Measurements from ENCODE around the gene DSCAML1.

The DSCAML1 gene

DNA sequence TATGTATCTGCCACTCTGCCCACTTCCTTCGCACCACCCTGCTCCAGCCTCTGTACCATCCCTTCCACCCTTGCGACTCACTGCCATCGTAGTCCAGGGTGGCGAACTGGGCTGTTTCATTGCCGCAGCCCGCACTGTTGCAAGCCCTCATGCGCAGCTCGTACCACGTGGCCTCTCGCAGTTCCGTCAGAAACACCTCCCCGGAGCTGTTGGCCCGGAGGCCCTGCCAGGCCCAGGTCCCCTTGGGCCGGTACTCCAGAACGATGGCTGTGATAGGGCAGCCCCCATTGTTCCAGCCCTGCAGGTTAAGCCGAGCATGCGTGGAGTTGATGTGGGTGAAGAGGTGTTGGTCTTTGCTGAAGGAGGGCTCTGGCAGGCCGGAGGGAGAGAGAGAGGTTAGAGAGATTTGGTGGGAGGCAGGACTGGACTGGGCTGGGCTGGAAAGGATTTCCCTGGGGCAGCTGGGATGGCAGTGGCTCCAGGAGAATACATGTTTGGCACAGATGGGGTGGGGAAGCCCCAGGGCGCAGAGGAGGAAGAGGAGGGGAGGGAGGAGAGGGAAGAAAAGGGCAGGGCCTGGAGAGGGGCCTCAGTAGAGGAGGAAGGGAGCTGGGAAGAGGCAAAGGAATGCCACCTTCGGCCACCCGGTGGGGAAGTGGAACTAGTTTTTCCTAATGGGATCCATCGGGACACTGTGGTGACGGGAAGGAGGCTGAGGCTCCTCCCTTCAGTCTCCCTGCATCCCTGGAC, 359.8 kb downstream of the DSCAML1 start:
- no peak for DNase-seq

DNA sequence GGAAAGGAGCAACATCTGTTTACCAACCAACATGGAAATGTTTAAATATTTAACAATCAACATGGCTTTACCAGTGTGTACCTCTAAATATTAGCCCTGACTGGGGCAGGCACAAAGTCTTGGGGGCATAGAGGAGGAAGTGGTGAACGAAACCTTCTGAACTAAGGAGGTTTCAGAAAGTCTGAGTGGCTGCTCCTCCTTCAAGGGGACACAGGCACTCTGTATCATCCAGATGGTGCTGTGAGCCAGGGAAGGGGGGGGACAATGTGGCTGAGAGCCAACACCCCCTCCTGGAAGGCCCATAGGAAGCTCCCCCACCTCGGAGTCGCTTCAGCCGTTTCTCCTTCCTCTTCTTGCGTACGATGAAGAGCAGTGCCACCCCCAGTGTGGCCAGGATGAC, 361.7 kb downstream of the DSCAML1 start:
- DNase-seq, result no peak

DNA sequence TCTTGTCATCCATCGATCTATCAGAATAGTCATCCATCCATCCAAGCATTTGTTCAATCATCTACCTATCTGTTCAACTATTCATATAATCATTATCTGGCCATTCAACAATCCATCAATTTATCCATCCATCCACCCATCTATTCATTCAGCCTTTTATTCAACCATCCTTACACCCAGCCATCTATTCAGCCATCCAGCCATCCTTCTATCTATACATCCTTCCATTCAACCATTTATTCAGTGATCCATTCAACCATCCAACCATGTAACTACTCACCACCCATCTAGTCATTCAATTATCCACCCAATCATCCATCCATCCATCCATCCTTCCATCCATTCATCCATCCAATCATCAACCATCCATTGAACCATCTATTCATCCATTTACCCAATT, 362.5 kb downstream of the DSCAML1 start:
- DNase-seq, result no peak

DNA sequence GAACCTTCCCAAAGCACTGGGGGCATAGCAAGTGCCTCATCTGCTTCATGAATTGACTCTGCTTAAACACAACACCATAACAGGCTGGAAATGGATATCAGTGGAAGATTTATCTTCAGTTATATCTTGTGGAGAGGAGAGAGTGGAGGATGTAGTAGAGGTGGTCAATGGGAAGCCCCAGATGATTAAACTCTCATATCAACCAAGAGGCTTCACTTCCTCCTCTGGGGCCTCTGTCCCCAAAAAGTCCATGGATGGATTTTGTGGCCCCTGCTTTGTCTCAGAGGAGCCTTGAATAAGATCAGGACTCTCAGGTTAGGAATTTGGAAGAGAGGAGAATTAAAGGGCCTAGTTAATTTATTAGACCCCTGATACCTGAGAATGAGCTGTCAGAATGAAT, 363.3 kb downstream of the DSCAML1 start:
- no peak for DNase-seq

DNA sequence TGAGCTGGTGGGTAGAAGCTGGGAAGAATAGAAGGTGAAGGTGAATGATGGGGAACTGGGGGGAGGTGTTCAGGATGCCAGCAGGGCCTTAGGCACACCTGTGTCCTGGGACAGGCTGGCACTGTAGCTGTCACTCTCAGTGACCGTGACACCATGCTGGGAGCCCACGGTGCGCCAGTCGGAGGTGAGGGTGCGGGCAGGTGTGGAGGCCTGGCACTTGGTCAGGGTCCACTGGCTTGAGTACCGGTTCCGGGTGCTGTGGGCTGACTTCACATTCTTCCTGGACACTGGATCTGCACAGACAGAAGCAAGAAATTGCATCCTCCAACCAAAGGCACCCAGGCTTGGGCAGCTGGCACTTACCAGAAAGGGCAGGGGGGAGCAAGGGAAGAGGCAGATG, 365.6 kb downstream of the DSCAML1 start:
- DNase-seq, result no peak

DNA sequence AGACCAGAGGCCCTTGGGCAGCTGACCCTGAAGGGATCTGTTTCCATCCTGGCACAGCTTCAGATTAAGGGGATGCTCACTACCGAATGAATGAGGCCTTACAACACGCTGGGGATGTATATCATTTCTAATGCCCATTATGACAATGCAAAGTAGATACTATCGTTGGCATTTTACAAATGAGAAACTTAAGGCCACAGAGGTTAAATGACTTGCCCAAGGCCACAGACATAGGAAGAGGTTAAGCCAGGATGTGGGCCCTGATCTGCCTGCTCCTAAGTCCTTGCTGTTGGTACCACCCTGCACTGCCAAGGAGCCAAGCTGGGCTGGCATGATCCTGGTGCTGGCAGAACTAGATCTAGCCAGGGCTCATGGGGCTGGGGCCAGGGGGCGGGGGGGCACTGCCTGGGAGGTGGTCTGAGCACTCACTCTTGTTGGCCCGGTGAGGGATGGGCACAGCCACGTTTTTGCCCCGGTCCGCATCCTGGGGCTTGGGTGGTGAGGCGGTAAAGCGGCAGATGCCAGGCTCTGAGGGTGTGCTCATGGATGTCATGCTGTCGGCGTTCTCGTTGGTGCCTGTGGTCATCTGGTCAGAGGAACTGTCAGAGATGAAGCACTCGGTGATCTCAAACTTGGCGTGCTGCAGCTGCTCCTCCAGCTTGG, 366.6 kb downstream of the DSCAML1 start:
- DNase-seq, result no peak

DNA sequence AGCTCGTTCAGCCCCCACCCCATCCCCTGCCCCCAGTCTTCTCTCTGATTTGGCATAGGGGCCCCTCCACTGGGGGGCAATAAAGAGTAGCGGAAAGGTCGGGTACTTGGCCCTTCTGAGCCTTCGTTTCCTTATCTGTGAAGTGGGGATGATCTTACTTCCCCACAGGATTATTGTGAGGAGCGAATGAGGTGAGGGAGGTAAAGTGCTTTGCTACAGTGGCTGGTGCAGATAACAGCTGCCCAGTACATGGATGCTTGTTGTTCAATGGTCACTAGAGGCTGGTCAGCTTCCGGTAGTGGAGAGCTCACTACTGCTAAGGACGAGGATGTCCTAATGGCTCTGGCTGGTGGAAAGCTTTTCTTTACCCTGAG, 368.2 kb downstream of the DSCAML1 start:
- DNase-seq, result no peak

DNA sequence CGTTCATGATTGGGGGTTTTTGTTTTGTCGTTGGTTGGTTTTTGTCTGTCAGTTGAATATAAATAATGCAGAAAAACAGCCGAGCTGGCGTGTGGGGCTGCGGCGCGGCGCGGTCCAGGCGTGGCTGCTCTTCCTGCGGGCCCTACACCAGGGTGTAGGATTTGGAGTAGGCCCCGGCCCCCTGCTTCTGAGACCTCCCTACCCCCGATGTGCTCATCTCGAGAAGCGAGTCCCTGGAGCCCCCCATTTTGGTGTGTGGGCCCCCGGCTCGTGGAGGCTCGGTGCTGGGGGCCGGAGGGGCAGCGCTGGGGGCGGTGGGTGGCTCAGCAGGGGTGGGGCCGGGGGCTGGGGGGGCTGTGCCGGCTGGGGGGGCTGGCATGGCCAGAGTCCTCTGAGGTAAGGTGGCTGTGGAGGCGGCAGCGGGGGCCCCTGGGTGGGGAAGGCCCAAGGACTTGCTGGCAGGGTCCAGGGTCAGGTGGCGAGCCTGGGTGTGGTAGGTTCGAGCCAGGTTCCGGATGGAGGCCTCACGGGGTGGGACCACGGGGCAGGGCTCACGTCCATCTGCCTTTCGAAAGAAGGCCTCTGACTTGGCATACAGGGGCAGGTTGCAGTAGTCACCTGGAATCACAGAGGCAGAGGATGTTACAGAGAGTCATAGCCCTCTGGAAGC, 368.7 kb downstream of the DSCAML1 start:
- DNase-seq, result no peak

DNA sequence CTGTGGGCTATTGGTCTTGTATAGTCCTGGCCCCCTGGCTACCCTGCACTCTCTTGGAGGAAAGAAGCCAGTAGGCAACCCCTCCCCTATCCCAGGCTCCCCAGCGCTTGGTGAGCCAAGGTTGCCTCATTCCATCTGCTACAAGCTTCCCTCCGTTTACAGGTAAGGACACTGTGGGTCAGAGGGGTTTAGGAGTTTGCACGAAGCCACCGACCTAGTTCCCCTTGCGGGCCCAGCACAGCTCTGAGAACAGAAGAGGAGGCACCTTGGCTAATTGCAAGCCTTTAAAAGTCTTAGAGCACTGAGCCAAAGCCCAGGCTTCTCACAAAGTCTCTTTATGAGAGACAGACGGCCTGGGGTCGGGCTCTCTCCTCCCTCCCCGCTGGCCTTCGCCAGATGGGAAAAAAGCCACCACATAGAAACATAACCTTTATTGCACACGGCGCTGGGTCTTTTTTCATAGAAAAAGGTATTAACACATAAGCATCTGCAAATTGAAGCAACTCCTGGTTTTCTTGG, 369.6 kb downstream of the DSCAML1 start:
- DNase-seq, result no peak

DNA sequence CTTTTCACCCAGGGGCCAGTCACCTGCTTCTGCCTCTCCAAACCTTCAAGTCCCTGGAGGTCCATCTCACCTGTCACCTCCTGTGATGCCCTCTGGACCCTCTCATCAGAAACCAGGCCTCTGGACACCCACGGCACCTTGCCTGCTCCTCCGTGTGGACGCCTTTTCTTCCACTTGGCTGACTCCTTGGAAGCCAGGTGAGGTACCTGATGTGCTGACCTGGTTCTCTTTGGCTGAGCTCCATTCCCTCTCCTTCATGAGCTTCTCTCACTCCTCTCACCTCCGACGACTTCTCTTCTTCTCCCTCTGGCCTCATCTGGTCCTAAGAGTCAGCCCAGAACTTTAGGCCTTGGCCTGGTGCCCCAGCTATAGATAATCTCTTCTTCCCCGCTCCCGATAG, 370.1 kb downstream of the DSCAML1 start:
- no peak for DNase-seq

DNA sequence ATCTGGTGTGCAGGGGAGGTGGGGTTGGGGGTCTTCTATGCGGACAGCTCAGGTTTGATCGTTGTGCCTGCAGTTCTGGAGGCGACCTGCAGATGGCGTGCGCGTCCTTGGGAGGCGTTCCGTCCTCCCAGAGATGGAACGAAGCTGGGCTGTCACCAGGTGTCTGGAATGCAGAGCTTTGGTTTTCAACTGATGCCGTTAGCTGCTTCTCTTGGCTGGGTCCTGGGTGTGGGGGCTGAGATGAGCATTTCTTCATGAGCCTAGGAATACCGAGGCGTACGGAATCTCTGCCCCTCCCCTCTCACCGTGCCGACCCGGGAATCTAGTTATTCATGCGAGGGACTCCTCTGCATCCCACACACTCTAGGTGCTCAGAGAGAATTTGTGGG, 370.7 kb downstream of the DSCAML1 start:
- peak; percentile 58 for DNase-seq

DNA sequence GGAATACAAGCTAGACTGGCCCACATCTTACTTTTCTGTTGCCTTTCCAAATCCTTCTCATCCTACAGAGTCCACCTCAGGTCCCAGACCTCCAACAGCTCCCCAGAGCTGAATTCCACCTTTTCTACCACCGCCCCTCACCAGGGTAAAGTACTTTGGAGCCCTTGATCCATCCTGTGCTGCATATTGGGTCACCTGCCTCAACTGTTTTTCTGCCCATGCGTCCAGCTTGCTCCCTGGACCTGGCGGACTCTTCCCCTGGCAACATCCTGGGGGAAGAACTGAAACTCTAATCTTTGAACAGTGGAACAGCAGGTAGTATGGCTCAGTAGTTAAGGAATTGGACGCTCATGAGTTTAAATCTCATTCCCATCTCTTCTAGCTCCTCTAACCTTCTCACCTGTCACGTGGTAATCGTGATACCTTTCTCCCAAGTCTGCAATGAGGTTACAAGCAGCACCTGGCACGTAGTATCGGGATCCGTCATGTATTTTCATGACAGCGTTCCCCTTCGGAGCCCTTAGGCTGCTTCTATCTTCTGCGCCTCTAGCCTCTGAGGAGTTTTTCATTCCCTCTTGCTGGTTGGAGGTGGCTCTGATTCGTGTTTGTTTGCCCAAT, 371.2 kb downstream of the DSCAML1 start:
- DNase-seq, result no peak

DNA sequence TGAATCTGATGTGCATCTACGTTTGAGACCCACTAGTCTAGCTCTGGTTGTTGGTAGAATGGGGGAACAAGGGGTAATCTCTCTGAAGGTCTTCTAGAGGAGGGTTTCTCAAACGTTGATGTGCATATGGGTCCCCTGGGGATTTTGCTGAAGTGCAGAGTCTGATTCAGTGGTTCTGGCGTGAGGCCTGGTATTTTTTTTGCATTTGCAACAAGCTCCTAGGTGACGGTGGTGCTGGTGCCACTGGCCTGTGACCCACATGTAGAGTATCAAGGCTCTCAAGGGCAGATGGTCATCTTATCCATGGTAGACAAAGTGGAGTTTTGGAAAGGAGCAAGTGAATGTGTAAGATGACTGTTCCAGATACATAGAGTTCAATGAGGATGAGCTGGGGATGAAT, 372.2 kb downstream of the DSCAML1 start:
- DNase-seq, result no peak

DNA sequence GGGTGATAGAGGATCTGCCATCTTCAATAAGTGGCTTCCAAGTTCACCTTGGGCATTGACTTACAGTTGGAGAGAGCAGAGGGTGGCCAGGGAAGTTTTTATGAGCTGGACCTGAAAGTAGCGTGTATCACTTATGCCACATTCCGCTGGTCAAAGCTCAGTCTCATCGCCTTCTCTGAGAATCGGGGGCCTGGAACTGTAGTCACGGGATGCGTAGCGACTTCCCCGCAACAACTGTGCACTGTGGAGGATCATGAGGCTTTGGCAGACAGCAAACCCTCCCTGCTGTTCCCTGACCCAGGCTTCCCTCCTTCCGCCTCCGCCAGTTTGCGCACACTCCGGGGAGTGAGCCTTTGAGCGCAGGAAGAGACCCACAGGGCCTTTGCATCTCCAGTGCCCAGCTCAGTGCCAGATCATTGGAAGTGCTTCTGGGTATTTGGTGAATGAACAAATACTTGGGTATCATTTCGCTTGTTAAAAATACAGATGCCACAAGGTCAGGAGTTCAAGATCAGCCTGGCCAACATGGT, 373.9 kb downstream of the DSCAML1 start:
- DNase-seq, result no peak

DNA sequence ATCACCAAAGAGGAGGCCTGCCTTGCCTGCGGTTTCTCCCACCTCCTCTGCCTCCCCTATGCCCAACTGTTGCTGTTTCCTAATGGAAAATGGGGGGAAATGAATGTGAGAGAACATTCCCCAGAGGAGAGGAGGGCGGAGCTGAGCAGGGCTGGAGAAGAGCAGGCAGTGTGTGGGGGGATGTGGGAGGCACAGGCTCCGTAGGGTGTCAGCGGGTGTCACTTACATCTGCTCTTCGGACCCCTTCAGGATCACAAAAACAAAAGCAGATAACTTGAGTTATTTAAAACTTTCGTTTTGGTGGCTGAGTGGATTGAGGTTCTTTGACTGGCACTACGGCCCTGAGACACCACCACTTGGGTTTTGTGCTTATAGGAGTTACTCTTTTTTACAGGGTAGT, 375.5 kb downstream of the DSCAML1 start:
- no peak for DNase-seq

DNA sequence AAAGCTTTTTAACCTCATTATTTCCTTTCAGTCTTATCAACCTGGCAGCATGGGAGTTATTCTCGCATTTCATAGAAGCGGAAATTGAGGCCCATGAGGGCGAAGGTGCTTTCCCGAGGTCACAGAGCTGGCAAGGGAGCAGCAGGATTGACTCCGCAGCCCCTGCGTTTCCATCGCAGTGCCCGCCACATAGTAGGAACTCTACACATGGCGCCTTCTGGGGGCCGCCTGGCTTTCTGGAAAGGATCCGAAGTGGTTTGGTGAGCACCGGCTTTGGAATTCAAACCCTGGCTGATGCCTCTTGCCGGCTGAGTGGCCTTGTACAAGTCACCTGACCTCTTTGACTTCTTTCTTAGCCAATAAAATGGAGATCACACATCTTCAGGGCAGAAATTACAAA, 376.0 kb downstream of the DSCAML1 start:
- DNase-seq, result no peak

DNA sequence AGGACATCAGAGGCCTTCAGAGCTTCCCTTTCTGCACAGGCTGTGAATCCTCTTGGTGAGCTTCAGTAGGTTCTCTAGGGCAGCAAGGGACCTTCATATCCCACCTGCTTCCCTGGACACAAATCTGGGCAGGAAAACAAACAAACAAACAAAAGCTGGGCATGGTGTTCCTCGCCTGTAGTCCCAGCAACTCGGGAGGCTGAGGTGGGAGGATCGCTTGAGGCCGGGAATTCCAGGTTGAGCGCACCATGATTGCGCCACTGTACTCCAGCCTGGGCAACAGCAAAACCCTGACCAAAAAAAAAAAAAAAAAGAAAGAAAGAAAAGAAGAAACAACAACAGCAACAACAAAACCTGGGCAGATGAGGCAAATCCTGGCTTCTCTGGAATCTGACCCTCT, 376.4 kb downstream of the DSCAML1 start:
- DNase-seq, result no peak

DNA sequence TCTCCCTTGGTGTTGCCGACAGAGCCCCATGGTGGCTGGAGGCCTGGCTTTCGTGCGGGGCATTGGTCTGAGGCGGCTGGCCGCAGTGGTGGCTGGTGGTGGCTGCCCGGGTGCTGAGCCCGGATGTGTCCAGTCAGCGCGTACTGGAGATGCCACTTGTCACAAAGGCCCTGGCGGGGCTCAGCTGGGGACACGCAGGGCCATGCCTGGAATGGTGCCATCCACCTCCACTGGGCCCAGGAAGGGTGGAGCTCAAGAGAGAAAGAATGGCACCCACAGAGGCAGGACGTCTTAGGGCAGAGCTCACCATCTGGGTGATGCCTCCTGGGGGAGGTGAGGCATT, 376.9 kb downstream of the DSCAML1 start:
- DNase-seq, result no peak

DNA sequence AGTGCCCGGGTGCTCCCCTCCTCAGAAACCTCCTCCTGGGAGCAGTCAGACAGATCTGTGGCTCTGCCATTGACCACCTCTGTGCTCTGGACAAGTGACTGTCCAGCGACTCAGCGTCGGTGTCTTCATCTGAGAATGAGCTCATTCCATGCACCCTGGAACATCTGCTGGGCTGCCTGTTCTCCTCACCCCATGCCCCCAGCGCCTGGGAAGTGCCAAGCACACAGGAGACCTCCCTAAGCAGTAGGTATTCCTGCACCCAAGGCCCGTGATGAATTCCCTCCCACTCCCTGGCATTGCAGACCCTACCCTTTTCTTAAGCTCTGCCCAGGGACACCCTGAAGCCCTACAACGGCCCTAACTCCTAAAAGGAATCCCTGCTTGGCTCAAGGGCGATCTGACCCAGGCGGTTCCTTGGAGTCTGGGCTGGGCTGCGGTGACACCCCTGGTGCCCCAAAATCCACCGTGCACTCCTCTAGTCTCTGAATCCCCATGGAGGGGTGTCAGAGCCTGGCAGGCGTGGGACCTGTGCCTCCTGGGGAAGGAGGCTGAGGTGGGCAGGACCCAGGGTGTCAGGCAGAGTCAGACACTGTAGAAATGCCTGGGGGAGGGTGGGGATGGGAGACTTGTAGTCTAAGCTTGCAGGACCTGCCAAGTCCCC, 377.4 kb downstream of the DSCAML1 start:
- DNase-seq, result no peak

DNA sequence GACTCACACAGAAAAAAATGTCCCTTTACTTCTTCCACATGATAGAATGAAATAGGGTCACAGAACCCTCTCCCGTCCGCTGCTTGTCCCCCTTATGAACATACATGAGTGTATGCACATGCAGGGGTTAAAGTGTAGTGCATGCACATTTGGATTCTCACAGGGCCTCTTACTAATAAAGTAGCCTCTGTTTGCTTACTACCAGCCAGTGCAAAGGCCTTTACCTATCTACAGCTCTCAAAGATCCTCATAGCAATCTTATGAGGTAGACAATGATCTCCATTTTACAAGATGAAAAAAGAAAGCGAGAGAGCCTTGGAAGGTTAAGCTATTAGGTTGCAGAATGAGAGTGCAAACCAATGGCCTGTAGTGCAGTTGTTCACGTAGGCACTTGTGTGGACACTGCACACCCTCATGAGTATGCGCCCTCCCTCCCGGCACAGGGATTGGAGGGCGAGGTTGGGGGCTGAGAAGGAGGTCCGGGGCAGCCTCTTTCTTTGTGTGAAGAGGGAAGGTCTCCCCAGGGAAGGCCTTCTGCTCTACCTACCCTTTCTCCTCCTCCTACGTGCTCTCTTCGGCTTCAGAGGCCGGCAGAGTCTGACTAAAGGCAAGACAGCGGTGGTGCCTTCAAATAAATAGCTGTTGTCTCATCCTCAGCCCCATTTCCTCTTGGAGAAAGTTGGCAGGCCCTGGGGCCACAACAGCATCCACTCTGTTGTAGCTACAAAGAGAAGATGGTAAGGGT, 378.1 kb downstream of the DSCAML1 start:
- DNase-seq, result no peak

DNA sequence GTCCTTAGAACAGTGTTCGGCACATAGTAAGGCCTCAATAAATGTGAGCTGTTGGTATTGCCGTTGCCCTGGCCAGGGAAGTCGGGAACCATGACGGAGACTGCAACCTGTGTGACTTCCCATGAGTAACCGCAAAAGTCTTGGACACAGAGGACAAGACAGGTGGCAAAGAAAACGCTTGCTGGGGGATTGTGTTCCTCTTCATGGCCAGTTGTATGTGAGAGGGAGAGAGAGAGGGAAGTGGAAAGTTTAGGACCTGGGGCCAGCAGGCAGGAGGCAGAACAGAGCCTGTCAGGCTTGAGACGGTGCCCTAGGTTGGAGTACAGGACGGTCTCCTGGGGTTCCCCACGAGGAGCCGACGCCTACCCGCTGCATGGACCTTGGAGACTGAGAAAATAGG, 379.2 kb downstream of the DSCAML1 start:
- DNase-seq, result no peak

DNA sequence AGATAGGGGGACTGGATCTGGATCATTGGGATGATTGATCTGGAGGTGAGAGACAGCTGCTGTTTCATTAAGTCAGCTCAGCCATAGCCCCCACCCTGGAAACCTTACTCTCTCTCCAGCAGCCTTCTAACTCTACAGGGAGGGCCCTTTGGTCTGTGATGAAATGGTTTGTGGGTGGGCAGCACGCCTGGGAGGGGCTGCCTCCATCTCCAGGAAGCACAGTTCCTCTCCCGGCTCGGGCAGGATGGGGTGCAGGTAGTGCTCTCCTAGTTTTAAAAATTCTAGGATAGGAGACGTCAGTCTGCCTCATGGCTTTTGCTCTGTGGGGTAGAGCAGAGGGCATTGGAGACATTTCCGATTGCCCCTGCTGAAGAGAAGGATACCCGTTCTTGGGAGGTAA, 379.7 kb downstream of the DSCAML1 start:
- no peak for DNase-seq

All from NCI-H2029 (cell line).